SKM-1 (cell line): ENCODE results near the gene TCERG1L.

ENCODE experiments used
- DNase-seq: peaks from one replicate; lab custom pipeline; 2025; ENCODE audit not compliant: unreplicated experiment; lab: John Stamatoyannopoulos, UW

TCERG1L gene

GRCh38 chr10:131231323-131231964 is 80.1 kb downstream of the TCERG1L start:
- no peak for DNase-seq

GRCh38 chr10:131230641-131231322 is 80.7 kb downstream of the TCERG1L start:
- no peak for DNase-seq

GRCh38 chr10:131230166-131230565 is 81.4 kb downstream of the TCERG1L start:
- no peak for DNase-seq

- no peak for DNase-seq
Measured at GRCh38 chr10:131227163-131227740, 84.3 kb downstream of the TCERG1L start.

GRCh38 chr10:131226446-131227162 is 84.9 kb downstream of the TCERG1L start:
- DNase-seq: no peak

GRCh38 chr10:131224106-131224505 is 87.4 kb downstream of the TCERG1L start:
- DNase-seq: no peak

- no peak for DNase-seq
Measured at GRCh38 chr10:131223422-131223821, 88.1 kb downstream of the TCERG1L start.

- DNase-seq: no peak
Measured at GRCh38 chr10:131222986-131223385, 88.5 kb downstream of the TCERG1L start.

GRCh38 chr10:131221632-131222277 is 89.8 kb downstream of the TCERG1L start:
- DNase-seq: no peak

- DNase-seq: no peak
Measured at GRCh38 chr10:131220601-131221171, 90.8 kb downstream of the TCERG1L start.

GRCh38 chr10:131219955-131220489 is 91.5 kb downstream of the TCERG1L start:
- DNase-seq: no peak

- DNase-seq: no peak
Measured at GRCh38 chr10:131219584-131219886, 92.0 kb downstream of the TCERG1L start.

- DNase-seq: no peak
Measured at GRCh38 chr10:131218811-131219583, 92.5 kb downstream of the TCERG1L start.

GRCh38 chr10:131216681-131217230 is 94.8 kb downstream of the TCERG1L start:
- no peak for DNase-seq

- DNase-seq: no peak
Measured at GRCh38 chr10:131215776-131216175, 95.7 kb downstream of the TCERG1L start.

GRCh38 chr10:131214521-131215244 is 96.8 kb downstream of the TCERG1L start:
- no peak for DNase-seq

- no peak for DNase-seq
Measured at GRCh38 chr10:131213741-131214505, 97.6 kb downstream of the TCERG1L start.

- DNase-seq: no peak
Measured at GRCh38 chr10:131212763-131213325, 98.7 kb downstream of the TCERG1L start.
